WTC11 (cell line): ENCODE data around the gene GAPT. TPM values are rescaled to one million over a fixed set of nuclear protein-coding genes. Genes with fewer than 3 reads are reported as not detected.

ENCODE experiments used
- ATAC-seq: fragments of 200-7000 bp; cut with Tn5 transposase; 2 replicates; pipeline ENCODE4 v1.10.0; 2021; ENCODE audit warnings: mild to moderate bottlenecking, moderate library complexity
- CTCF ChIA-PET: fragments of 300-600 bp; sonication (Branson Sonifier 250); formaldehyde crosslinking; loops from one replicate; lab custom pipeline; 2021; ENCODE audit warnings: antibody characterized with exemption; lab: Charles Lee
- POLR2A ChIA-PET: fragments of 350-600 bp; sonication (Branson Sonifier 250); formaldehyde crosslinking; loops from one replicate; lab custom pipeline; 2021; ENCODE audit warnings: antibody characterized with exemption; lab: Charles Lee
- DNase-seq: peaks from one replicate; pipeline ENCODE4 v3.0.0; 2021; ENCODE audit warnings: low spot score
- H3K27ac Mint-ChIP-seq: 2 replicates; pipeline ENCODE4 v1.8.0; 2021; ENCODE audit warnings: mixed read lengths
- H3K27me3 Mint-ChIP-seq: 2 replicates; pipeline ENCODE4 v1.8.0; 2021; ENCODE audit warnings: low read depth, mild to moderate bottlenecking, moderate library complexity, mixed read lengths
- H3K36me3 Mint-ChIP-seq: 2 replicates; pipeline ENCODE4 v1.8.0; 2021; ENCODE audit warnings: mixed read lengths
- H3K4me1 Mint-ChIP-seq: 2 replicates; pipeline ENCODE4 v1.8.0; 2022; ENCODE audit warnings: mixed read lengths
- H3K4me3 Mint-ChIP-seq: 2 replicates; pipeline ENCODE4 v1.8.0; 2021; ENCODE audit warnings: mild to moderate bottlenecking, moderate library complexity, mixed read lengths
- H3K9me3 Mint-ChIP-seq: 2 replicates; pipeline ENCODE4 v1.8.0; 2021; ENCODE audit warnings: mixed read lengths
- ATF1 ChIP-seq: sonication (generic); formaldehyde crosslinking; IDR thresholded peaks from 2 replicates; pipeline ENCODE4 v1.8.1; 2023; ENCODE audit warnings: mild to moderate bottlenecking, moderate library complexity, missing genetic modification reagents
- CREM ChIP-seq: sonication (generic); formaldehyde crosslinking; IDR thresholded peaks from 2 replicates; pipeline ENCODE4 v1.8.1; 2022; ENCODE audit warnings: mild to moderate bottlenecking, missing genetic modification reagents, moderate library complexity
- CTCF ChIP-seq: fragments of 200-600 bp; IDR thresholded peaks from 2 replicates; pipeline ENCODE4 v1.8.0; 2022; ENCODE audit warnings: antibody characterized with exemption
- E2F1 ChIP-seq: sonication (generic); formaldehyde crosslinking; IDR thresholded peaks from 2 replicates; pipeline ENCODE4 v1.8.0; 2022; ENCODE audit warnings: mild to moderate bottlenecking, missing genetic modification reagents
- FOXP1 ChIP-seq: sonication (generic); formaldehyde crosslinking; IDR thresholded peaks from 2 replicates; pipeline ENCODE4 v1.8.0; 2022; ENCODE audit warnings: missing genetic modification reagents, mild to moderate bottlenecking, moderate library complexity, borderline replicate concordance
- HMGA2 ChIP-seq: fragments of 250-450 bp; sonication (Bioruptor Pico); IDR thresholded peaks from 2 replicates; pipeline ENCODE4 v1.4.0; 2021; ENCODE audit warnings: mild to moderate bottlenecking, moderate library complexity
- IRF2 ChIP-seq: sonication (generic); formaldehyde crosslinking; IDR thresholded peaks from 2 replicates; pipeline ENCODE4 v1.8.0; 2022; ENCODE audit warnings: low read depth, missing genetic modification reagents, borderline replicate concordance
- MAX ChIP-seq: sonication (generic); formaldehyde crosslinking; IDR thresholded peaks from 2 replicates; pipeline ENCODE4 v1.8.0; 2022; ENCODE audit warnings: mild to moderate bottlenecking, missing genetic modification reagents
- SMAD4 ChIP-seq: sonication (generic); formaldehyde crosslinking; IDR thresholded peaks from 2 replicates; pipeline ENCODE4 v1.8.0; 2022; ENCODE audit warnings: mild to moderate bottlenecking, missing genetic modification reagents
- TCF7 ChIP-seq: sonication (generic); formaldehyde crosslinking; IDR thresholded peaks from 2 replicates; pipeline ENCODE4 v1.8.0; 2022; ENCODE audit warnings: mild to moderate bottlenecking, low read depth, missing genetic modification reagents, moderate library complexity
- ZNF416 ChIP-seq: fragments of 250-450 bp; sonication (Bioruptor Pico); IDR thresholded peaks from 2 replicates; pipeline ENCODE4 v1.9.0; 2021; ENCODE audit warnings: mild to moderate bottlenecking, inconsistent platforms
- ZNF532 ChIP-seq: fragments of 250-450 bp; sonication (Bioruptor Pico); IDR thresholded peaks from 2 replicates; pipeline ENCODE4 v1.9.0; 2021; ENCODE audit warnings: mild to moderate bottlenecking, borderline replicate concordance
- ZNF671 ChIP-seq: fragments of 250-450 bp; sonication (Bioruptor Pico); IDR thresholded peaks from 2 replicates; pipeline ENCODE4 v1.8.0; 2021; ENCODE audit warnings: mild to moderate bottlenecking
- total RNA-seq: library from RNA; stranded (reverse); gene quantifications from 3 replicates; pipeline ENCODE4 v1.2.3, GENCODE V29; 2021
- TF ChIP-seq, protein P1 (sequence below): sonication (generic); formaldehyde crosslinking; IDR thresholded peaks from 2 replicates; pipeline ENCODE4 v1.8.1; 2022; ENCODE audit warnings: low read depth, mild to moderate bottlenecking, moderate library complexity, missing genetic modification reagents, borderline replicate concordance
- TF ChIP-seq, protein P2 (sequence below): fragments of 250-450 bp; sonication (Bioruptor Pico); IDR thresholded peaks from 2 replicates; pipeline ENCODE4 v1.9.0; 2021; ENCODE audit warnings: moderate library complexity, mild to moderate bottlenecking, inconsistent platforms, borderline replicate concordance

GAPT gene
- total RNA-seq, 1 experiment from 2014 or later = not detected

- no peak for TF ChIP-seq ATF1 (CRISPR knock-in tag)
- no peak for TF ChIP-seq ZNF671 (CRISPR knock-in tag)
- TF ChIP-seq TCF7 (CRISPR knock-in tag) = no peak
- TF ChIP-seq E2F1 (CRISPR knock-in tag) = no peak
- no peak for TF ChIP-seq HMGA2 (CRISPR knock-in tag)
- no peak for TF ChIP-seq MAX (CRISPR knock-in tag)
- TF ChIP-seq, protein P1, sequence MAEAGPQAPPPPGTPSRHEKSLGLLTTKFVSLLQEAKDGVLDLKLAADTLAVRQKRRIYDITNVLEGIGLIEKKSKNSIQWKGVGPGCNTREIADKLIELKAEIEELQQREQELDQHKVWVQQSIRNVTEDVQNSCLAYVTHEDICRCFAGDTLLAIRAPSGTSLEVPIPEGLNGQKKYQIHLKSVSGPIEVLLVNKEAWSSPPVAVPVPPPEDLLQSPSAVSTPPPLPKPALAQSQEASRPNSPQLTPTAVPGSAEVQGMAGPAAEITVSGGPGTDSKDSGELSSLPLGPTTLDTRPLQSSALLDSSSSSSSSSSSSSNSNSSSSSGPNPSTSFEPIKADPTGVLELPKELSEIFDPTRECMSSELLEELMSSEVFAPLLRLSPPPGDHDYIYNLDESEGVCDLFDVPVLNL = no peak
- TF ChIP-seq IRF2 (CRISPR knock-in tag) = no peak
- TF ChIP-seq ZNF532 = no peak
Measured at GRCh38 chr5:58505502-58505901, 14.3 kb downstream of the GAPT start (continued).

DNA sequence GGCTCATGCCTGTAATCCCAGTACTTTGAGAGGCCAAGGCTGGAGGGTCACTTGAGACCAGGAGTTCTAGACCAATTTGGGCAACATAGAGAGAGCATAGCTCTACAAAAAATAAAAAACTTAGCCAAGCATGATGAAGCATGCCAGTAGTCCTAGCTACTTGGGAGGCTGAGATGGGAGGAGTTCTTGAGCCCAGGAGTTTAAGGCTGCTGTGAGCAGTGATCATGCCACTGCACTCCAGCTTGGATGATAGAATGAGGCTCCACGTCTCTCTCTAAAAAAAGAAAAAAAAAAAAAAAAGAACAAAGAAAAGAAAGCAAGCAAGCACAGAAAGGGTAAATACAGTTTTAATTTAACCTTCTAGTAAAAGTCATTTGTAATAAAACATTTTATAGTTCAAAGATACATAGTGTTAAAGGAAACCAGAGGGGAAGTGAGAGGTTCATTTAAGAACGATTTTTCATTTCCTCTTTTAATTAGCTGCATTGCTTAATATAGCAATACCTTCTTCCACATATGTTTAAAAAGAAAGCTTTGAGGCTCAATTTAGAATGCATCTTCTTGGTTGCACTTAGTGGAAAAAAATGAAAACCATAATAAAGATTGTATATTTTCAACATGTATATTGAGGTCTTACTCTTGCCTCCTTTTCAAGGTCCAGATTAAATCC lies 14.9 kb downstream of the GAPT start:
- Mint-ChIP-seq H3K27me3 (no peaks in the 10 kb centered on the region; the same call in 1 of the 2 replicates), H3K4me1 (peaks cover 11% of the 10 kb centered on the region), H3K36me3 (no peaks in the 10 kb centered on the region), H3K27ac (no peak overlapping the region), H3K9me3 (peaks cover 4% of the 10 kb centered on the region), H3K4me3 (no peak overlapping the region)
- POLR2A ChIA-PET = interaction anchor here (0.6 kb wide), 1 partner anchor 657 kb away, joined by 6 read pairs; no protein-coding TSS in a partner anchor
- CTCF ChIA-PET = no interaction called here
- DNase-seq = no peak
- TF ChIP-seq, protein P2, sequence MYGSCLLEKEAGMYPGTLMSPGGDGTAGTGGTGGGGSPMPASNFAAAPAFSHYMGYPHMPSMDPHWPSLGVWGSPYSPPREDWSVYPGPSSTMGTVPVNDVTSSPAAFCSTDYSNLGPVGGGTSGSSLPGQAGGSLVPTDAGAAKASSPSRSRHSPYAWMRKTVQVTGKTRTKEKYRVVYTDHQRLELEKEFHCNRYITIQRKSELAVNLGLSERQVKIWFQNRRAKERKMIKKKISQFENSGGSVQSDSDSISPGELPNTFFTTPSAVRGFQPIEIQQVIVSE (CRISPR knock-in tag) = no peak
- TF ChIP-seq SMAD4 (no peak), CREM (CRISPR knock-in tag) (no peak), ZNF416 (no peak), FOXP1 (no peak), CTCF (no peak), TCF7 (CRISPR knock-in tag) (no peak)
- ATAC-seq = no peak
